RPMI7951 (cell line): ENCODE measurements around the gene AZGP1. TPM values are rescaled to one million over a fixed set of nuclear protein-coding genes. Genes with fewer than 3 reads are reported as not detected.
"Not testable (repeated sequence)": the region's sequence is repeated elsewhere in the genome, so short reads cannot be mapped to it uniquely, and the experiment has no call there.

Experiments used
- DNase-seq: peaks from one replicate; pipeline ENCODE4 v3.0.0-alpha.2; 2012; ENCODE audit warnings: low read depth
- total RNA-seq: library from RNA; depleted of rRNA; stranded (reverse); fragments of >200 nt; shearing (Covaris generic); gene quantifications from 2 replicates; pipeline ENCODE4 v1.2.3, GENCODE V29; 2014

Gene AZGP1
- total RNA-seq, 1 experiment from 2014 or later = 2.2 TPM

DNA sequence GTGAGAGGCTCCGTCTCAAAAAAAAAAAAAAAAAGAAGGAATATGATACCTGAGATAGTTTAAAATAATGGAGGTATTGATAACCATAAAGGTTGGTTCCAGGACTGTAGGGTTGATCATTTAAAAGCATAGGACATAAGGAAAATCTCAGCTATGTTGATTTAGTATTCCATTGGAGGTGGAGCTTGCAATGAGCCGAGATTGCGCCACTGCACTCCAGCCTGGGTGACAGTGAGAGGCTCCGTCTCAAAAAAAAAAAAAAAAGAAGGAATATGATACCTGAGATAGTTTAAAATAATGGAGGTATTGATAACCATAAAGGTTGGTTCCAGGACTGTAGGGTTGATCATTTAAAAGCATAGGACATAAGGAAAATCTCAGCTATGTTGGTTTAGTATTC, 23.2 kb downstream of the AZGP1 start:
- DNase-seq = not testable (repeated sequence)

DNA sequence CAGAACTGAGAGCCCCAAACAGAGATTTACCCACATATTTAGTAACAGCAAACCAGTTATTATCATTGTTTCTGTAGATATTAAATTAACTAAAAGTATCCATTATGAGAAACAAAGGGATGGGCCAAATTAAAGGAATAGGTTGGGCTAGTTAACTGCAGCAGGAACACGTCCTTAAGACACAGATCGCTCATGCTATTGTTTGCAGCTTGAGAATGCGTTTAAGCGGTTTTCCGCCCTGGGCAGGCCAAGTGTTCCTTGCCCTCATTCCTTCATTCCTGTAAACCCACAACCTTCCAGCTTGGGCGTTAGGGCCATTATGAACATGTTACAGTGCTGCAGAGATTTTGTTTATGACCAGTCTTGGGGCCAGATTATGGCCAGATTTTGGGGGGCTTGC, 25.0 kb downstream of the AZGP1 start:
- DNase-seq = not testable (repeated sequence)

GRCh38 chr7:99949645-99950228, 26.1 kb downstream of the AZGP1 start:
- peak; percentile 9 for DNase-seq

DNA sequence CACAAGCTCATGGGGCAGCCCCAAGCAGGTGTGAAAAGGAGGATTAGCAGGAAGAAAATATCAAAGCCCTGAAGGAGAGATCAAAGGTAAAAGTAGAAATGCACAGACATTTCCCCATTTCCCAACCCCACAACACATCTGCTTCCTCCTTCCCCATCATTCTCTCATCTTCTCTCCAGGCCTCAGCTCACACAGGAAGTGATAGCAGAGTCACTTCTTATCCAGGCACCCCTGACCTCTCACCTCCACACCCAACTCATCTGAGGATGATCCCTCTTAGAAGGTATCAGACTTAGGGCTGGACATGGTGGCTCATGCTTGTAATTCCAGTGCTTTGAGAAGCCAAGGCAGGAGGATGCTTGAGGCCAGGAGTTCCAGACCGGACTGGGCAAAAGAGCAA, 28.2 kb downstream of the AZGP1 start:
- no peak for DNase-seq

DNA sequence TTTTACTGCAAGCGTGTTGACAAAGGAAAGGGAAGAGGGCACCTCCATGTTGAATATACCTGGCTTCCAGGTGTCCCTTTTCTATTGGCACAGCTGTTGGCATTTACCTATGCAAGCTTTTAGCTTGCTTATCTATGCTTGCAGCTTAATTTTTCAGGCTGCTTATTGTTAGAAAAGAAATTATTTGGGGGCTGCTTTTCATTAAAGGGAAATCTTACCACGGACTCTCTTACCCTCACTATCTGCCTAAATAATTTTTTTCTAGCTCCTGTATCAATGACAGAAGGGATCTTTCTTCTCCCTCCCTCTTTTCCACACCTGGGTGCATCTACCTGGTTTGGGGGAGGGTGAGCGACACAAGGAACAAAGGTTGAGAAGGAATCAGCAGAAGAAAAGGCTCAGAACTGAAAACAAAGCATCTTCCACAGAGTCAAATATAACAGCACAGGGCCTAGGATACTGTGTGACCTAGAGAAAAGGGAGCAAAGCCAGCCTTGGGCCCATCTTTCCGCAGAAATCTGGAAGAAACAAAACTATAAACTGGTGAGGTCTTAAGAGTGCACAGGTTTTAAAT, 31.2 kb downstream of the AZGP1 start:
- no peak for DNase-seq

DNA sequence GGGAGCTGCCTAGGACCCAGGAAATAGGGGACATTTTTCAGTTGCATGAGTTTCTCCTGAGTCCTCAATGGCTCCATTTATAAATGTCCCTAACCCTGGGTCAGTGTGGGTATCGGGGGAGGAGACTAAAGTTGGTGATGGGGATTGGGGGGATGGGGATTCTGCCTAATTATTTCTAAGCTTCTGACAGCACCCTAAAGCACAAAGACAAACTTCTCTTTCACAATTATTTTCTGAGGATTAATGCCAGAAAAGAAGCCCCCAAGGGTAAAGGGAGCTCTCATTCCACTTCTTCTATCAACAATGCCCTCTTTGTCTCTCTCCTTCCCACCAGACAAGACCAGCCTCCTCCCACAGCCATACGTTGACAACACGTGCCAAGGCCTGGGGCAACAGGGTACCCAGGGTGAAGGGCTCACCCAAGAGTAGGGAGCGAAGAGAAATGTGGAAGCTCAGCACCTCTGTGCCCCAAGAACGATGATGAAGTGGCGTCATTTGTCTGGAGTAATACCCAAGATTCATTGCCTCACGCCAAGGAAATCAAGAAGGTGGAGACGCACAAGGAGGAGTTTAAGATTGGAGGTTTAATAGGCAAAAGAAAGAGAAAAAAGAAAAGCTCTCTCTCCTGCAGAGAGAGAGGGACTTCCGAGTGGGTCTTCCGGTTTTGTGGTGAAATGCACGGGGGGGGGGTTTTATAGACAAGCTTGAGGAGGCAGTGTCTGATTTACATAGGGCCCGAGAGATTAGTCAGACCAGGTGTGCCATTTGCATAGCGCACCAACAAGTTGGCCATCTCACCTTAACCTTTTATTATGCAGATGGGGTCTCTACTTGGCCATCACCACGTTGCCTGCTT, 32.0 kb downstream of the AZGP1 start:
- DNase-seq = peak; percentile 61

GRCh38 chr7:99938296-99938695, 37.5 kb downstream of the AZGP1 start:
- DNase-seq = no peak

- DNase-seq = not testable (repeated sequence)
Observed at GRCh38 chr7:99935009-99935408, 40.8 kb downstream of the AZGP1 start.

DNA sequence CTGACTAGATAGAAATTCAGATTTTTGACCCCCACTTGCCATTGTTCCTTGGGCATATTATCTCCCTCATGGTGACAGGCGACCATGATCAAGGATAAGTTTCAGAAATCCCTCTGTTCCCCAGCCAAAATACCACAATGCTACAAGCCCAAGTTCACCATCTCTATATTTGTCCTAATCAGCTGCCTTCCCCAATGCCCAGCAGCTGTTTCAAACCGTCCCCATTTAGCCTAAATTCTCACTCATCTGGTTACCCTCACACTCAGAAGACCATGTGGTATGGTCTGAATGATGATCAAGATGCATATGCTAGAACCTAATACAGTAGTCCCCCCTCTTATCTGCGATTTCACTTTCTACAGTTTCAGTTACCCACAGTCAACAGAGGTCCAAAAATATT, 45.5 kb downstream of the AZGP1 start:
- DNase-seq = no peak

DNA sequence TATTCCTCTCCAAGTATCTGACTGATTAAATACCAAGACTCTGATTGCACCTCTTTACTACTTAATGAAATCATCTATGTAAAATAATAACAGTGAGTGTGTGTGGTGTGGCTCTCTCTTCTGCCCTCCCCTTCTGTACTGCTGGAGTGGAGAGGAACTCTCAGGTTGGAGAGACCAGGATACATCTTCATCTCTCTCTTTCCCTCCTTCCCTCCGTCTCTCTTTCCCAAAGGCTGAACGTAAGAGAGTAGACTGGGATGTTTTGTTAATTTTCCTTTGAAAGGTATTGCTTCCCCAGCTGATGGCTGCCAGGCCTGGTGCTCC, 46.1 kb downstream of the AZGP1 start:
- DNase-seq = no peak

- DNase-seq = peak; percentile 67
Observed at GRCh38 chr7:99928994-99929729, 46.7 kb downstream of the AZGP1 start, which contains the start of gene GJC3. GJC3 (minus strand) TSS chr7:99929620; CDS start chr7:99929620, 0 bp downstream.

DNA sequence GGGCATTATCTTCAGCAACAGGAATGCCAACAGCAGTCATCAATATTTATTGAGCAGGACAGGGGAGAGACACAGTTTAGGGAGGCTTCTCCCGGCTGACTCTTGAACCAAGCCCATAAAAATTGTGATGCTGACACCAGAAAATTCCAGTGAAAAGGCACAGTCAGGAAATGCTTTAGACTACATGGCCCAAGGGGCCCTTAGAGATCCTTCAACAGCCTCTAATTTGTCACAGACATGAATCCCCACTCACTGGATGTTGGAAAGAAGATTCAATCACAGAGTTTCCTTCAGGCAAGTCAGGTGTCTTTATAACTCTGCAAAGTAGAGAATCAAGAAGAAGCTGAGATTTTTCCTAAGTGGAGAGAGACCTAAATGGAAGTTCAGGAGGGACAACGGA, 47.6 kb downstream of the AZGP1 start:
- DNase-seq = no peak

DNA sequence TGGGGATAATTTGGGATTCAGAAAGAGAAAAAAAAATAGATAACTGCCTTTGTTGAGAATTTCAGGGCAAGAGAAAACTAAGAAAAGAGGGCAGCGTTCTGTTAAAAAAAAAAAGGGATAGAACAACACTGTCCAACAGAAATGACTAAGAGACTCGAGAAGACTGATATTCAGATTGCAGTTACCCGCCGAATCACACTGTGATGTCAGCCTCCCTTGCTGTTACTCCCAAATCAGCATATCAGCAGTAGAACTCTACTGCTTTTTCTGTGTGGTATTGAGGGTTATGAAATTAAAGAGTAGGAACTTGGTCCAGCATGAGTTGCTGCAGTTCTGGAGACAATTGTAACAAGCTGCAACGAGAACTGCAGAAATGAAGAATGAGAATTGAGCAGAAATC, 48.3 kb downstream of the AZGP1 start:
- no peak for DNase-seq

GRCh38 chr7:99926321-99926720, 49.5 kb downstream of the AZGP1 start:
- DNase-seq = no peak

GRCh38 chr7:99923200-99923599, 52.6 kb downstream of the AZGP1 start:
- no peak for DNase-seq

DNA sequence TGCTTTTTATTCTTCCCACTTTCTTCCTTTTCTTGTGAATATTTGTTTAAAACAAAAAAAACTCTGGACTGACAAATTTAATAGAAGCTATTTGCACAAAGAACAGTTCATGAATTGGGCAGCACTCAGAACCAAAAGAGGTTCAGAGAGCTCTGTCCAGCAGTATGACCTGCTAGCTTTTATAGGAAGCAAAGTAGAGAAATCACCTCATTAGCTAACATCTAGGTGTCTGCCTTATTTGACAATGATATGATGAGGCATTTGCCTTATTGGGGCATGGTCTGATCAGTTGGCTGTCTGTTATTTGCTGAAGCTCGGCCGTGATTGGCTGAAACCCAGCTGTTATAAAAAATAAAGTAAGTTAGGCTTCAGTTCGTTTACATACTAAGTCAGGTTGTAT, 55.7 kb downstream of the AZGP1 start:
- DNase-seq = peak; percentile 25

- DNase-seq = no peak
Observed at GRCh38 chr7:99919814-99920112, 56.1 kb downstream of the AZGP1 start.

DNA sequence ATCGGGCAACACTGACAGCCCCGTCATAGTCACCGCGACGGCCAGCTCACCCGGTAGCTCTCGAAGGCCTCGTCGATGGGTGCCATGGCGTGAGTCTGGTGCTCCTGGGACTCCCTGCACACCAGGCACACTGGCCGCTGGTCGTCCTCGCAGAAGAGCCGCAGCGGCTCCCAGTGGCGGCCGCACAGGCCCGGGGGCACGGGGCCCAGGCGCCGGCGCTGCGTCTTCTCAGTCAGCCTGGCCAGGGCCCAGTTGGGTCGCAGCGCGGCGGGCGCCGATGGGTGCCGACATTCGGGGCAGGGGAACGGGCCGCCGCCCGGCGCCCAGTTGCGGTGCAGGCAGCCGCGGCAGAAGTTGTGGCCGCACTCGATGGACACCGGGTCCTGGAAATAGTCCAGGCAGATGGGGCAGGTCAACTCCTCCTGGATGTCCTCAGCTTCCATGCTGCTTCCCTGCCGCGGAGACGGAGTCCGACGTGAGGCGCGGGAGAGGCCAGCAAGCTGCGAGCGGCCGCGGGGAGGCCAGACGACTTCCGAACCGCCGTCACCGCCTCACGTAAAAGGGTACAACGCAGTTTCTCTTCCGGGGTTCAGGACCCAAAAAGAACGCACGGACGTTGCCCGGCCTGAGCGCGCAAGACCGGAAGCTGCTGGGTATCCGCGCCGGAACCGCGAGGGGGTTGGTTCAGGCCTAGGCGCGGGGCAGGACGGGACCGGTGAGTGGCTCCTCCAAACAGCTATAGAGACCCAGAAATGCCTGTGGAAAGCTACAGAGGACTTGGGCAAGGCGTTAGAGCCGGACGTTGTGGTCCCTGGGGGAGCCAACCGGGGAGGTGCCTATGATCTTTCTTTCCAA, 56.6 kb downstream of the AZGP1 start, which contains the start of gene TRIM4:
Gene TRIM4, minus strand, starts transcription at position 572 of the 855 bp plus-strand sequence. Its CDS starts 129 bp downstream, at position 443.
- peak; percentile 93 for DNase-seq
